HG03139 (cell line): ENCODE measurements around the gene ALDOC.
A peak's percentile ranks its signal among the peaks of the same experiment; 100 is the strongest.

ENCODE experiments used
- ATAC-seq: cut with Tn5 transposase; IDR thresholded peaks from one replicate; pipeline ENCODE4 v1.9.1; 2021; ENCODE audit not compliant: unreplicated experiment

The ALDOC gene

DNA sequence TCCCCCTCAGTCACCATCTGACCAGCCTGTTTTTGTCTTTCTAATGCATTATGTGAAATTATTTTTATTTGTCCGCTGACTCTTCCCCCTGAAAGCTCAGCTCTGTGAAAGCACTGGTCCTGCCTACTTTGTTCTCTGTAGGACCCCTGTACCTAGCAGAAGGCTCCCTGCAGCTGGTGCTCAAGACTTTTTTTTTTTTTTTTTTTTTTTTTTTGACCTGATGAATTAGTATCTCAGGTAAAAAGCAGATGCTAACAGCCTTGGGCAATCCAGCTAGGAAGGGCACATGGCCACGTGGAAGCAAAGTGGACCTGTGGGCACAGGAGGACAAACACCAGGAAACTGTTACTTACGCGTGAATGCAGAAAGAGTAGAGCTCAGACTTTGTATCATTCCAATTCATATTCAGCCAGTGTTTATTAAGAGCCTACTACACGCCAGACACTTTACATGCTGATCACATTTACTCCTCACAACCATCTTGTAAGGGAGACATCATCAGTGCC, 23.6 kb downstream of the ALDOC start:
- no peak for ATAC-seq

DNA sequence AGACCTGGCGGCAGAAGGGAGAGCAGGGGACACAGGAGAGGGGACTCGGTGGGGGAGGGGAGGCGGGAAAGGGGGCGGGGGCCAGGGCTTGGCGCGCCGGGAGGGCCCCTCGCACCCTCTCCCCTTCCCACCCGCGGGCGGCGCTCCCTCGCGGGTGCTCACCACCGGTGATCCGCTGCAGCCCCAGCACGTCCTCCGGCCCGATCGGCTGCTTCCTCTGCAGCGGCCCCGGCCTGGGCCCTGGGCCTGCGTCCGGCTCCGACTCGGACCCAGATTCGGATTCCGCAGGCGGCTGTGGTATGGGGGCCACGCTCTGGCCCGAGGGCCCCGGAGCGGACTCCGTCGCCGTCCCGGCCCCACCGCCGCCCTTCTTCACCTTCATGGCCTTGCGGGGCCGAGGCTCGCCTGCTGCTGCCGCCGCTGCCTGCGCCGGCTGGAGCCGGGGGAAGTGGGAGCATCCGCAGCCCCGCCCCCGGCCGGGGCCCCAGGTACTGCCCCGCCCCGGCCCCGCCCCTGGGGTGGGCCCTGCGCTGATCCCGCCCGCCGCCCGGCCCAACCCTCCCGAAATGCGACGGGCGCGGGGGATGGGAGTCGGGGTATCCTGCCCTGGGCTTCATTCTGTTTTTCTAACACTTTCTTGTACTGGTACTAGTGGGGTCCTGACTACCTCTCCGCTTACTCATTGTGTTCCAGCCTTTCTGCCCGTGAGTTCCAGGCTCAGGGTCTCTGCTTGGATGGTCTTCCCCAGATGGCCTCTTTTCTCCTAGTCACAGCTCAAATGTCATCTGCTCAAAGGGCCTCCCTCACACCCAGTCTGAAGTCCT, 24.3 kb downstream of the ALDOC start, which contains the start of gene UNC119:
Gene UNC119 (minus strand): TSS at position 449 of the 824 bp plus-strand sequence. CDS start 67 bp downstream, at position 382.
- ATAC-seq: peak; percentile 40

DNA sequence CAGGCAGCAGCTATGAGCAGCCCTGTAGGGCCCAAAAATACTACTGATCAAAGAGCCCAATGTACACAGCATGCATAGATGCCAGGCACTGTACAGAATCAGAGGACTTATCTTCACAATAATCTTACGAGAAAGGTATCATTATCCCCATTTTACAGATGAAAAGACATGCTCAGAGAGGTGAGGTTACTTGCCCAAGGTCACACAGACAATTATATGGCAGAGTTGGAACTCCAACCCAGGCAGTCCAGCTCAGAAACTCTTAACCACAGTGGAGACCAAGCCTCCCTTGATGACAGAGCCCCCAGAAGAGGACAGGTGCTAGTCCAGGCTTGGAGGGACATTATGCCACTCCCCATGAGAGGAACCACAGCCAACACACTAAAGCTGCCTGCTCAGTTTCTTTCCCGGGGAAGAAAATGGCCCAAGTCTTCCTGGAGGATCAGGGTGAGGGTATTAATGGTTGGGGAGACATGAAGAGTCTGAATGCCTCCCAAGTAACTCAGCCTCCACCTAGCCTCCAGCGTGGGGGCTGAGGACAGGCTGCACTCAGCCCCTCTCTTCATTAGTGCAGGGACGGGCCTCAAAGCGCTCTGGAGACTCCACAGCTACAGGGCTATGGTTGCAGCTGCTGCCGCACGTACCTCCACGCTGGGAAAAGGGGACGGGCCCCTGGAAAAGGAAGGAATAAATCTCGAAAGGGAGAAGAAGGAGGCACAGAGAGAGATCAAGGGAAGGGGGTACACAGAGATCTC, 25.1 kb downstream of the ALDOC start:
- ATAC-seq: no peak

DNA sequence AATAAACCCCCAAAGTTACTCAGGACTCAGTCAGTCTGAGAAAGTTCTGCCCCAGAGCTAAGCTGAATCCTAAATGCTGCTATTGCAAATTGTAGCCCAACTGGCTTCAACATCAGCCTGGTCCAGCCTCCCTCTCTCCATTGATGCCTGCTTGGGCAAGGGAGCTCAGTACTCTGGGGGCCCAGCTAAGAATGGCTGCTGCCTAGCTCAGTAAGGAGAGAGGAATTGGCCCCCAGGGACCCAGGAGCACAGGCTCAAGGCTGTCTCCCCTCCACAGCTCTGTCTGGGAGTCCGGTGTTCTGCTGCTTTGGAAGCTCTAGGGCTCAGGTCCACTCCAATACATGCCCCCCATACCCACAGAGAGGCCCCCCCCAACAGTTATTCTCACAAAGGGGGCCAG, 25.8 kb downstream of the ALDOC start:
- ATAC-seq: no peak

DNA sequence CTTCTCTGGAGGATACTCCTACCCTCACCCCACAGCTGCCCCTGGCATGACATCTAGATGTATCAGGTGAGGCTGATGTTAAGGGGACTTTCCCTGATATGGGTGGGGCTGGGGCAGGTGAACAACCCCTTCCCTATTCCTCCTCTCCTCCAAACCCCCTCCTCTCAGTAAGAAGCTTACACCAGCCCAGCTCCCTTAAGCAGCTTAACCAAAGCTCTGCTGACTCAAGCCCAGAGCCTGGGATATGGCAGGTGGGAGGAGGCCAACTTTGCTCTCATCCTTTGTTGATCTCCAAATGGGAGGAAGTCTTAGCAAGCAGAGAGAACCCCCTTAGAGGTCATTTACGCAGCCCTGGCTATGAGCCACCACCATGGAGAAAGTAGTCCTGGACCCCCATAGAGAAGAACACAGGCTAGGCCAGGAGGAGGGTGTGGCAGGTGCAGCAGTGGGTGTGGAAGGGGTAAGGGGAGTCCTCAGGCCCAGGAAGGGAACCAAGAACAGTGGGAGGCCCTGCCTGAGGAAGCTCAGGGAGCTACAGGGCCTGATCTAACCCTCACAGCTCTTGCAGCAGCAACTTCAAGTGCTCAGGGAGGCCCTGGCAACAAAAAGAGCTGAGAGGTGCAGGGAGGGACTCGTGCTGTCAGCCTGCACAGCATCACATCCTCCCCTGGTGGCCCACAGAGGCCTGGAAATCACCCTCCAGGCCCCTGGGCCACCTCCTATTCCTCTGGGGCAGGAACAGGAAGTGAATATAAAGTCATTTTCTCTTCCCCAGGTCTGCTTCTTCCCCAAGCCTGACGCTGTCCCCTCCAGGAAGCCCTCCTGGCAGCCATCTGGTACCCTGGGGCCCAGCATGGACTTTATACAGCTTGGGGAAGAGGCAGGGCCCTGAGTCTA, 27.2 kb downstream of the ALDOC start:
- ATAC-seq: no peak

DNA sequence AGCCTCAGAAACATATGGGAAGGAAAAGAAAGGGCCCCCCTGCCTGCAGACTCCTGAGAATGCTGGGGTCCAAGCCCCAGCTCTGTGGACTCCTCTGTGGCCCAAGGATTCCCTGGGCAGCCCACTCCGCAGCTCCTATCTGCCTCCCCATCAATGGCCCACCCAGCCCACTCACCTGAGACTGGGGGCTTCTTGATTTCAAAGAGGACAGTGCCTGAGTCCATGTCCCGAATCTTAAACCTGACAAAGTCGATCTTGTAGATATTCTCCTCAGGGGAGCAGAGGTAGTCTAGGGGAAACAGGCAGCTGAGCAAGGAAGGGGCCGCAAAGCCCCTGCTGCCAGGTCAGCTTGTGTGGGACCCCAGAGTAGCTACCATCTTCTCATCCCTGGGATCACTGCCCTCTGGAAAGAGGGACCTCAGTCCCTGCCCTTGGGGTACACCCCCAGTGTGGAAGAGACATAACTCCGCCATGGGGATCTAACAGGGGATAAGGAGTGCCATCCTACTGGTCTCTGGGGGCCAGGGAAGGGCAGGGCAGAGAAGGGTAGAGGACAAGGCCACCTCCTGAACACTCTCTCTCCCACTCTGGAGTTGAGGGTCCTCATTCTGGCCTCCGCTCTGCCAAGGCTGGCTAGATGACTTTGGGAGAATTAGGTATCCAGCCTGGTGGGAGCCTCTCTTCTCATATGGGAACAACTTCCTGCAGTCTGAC, 28.1 kb downstream of the ALDOC start:
- no peak for ATAC-seq

DNA sequence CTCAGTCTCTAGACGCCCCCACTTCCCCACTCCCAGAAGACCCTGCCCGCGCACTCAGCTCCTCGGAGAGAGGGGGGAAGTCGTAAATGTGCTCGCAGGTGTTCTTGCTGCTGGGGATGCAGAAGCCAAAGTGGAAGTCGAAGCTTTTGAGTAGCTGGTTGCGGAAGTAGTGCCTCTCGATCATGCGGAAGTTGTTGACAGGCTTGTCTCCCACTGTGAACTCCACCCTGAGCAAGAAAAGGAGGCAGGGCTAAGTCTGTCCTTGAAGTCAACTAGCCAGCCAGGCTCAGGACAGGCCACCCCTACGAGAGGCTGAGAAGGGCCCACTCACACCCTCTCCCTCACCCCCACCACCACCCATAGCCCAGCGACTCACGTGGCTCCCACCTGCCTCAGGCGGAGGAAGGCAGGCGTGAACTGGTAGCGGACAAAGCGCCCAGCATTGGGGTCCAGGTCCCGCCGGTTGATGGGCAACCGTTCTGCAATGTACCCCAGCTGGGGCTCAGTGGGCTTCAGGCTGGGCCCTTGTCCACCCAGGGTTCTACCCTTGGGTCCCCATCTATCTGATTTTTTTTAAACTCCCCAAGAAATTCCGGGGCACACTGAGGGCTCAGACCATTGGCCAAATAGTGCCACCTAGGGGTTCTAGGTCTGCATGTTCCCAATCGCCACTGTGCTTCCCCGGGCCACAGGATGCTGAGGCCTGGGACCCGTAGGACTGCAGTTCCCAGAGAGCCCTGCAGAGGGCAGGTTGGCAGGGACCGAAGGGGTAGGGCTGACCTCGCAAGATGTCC, 28.9 kb downstream of the ALDOC start:
- ATAC-seq: no peak

DNA sequence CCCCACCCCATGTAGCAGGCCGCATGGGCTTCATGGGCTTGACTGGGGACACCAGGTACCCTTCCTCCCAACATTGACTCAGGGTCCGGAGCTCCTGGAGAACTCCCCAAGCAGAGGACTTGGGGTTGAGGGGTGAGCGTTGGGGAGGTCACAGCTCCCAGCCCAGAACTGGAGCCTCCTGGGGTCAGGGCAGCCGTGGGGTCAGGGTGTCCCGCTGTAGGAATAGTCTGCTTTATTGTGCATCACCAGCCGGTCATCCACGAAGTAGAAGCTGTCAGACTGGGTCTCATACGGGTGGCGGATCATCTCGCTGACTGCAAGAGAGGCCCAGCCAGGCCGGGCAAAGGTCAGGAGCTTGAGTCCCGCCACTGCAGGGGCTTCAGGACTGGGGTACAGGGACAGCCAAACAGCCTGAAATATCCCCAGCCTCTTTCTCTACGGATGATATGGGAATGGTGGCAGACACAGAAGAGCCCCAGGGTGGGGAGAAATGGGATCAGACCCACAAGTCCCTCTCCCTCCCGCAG, 29.5 kb downstream of the ALDOC start:
- no peak for ATAC-seq

DNA sequence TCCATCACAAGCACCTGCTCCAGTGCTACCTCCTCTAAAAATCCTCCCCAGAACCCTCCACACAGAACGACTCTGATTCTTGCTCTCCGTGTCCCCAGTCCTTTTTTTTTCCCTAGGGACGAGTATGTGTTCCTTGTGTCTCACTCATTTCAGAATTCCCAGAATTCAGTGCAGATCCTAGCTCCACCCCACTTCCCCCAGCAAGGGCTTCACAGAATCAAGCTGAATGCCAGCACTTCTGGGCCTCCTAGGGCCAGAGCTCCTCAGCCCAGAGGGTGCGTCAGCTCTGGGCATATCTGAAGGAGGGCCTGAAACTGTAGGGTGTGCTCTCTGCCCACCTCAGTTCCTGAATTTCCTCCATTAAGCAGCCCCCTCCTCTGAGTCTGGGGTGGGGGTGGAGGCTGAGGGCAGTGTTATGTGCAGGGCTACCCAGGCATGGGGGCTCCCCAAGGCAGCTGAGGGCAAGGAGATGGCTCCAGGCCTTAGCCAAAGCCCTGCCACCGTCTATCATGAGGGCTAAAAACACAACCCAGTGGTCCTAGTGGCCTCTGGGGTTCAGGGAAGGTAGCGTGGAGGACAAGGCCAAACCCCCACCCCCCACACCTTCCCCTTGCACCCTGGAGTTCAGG, 30.8 kb downstream of the ALDOC start:
- ATAC-seq: no peak

DNA sequence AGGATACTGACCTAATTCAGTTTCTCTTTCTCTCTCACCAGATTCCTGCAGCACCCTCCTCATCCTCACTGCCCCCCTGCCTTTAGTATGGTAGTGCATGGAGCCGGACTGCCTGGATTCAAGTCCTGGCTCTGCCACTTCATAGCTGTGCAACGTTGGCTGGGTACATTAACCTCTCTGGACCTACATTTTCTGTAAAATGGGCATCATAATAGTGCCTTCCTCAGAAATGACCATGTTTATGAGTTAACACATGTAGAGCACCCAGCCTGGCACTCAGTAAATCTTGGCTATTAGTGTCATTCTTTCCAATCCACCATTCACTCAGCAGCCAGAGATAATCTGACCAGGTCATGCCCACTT, 31.6 kb downstream of the ALDOC start:
- ATAC-seq: no peak

DNA sequence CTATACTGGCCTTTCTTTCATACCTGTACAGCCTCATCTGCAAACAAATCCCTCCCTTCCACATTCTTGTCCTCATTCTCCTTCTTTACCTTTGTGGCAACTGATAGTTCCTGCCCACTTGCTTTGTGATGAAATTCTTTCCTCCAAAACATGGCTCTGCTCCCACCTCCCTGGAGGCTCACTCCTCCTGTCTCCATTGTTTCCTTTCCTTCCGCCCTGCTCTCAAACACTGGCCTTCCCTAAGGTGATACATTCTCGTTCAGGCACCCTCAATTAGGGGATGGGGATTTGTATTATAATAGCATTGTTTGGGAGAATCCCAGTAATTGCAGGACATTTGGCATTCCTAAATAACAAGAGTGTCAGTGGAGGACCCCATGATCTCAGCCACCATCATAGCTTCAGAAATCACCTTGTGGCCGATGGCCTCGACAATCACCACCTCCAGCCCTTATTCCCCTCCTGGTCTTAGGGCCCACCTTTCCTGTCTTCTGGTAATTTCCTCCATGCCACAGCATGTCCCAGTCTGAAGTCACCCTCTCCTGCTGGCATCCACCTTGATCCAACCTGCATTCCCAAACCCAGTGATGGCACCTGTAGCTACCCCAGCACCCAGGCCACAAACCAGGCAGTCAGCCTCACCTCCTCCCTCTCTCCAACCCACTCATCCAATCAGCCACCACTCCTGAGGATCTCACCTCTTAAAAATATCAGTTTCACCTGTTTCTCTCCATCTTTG, 32.1 kb downstream of the ALDOC start:
- no peak for ATAC-seq

DNA sequence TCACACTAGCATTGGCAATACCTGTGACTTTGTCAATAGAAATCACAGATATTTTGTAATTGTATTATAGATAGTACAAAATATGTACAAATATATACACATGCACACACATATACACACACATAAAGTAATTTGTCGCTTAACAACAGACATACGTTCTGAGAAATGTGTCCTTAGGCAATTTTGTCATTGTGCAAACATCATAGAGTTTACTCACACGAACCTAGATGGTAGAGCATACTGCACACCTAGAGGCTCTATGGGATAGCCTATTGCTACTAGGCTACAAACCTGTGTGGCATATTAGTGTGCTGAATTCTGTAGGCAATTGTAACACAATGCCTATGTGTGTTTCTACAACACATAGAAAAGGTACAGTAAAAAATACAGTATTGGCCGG, 35.3 kb downstream of the ALDOC start:
- no peak for ATAC-seq

DNA sequence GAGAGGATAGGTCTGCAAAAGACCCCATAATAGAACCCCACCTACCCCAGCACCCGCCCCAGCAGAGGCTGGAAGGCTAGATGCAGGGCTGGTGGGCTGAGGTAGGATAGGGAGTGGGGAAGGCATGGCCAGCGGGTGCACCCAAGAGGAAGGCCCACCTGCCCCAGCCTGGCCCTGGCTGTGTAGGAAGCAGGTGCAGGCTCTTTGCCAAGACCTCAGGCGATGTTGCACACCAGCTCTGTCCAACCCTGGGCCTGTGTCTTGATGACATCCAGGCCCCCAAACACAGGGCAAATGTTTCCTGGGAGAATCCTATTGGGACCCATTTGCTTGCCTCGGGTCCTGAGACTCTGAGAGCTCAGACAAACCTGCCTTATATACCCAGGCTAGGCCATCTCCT, 36.5 kb downstream of the ALDOC start:
- ATAC-seq: no peak

DNA sequence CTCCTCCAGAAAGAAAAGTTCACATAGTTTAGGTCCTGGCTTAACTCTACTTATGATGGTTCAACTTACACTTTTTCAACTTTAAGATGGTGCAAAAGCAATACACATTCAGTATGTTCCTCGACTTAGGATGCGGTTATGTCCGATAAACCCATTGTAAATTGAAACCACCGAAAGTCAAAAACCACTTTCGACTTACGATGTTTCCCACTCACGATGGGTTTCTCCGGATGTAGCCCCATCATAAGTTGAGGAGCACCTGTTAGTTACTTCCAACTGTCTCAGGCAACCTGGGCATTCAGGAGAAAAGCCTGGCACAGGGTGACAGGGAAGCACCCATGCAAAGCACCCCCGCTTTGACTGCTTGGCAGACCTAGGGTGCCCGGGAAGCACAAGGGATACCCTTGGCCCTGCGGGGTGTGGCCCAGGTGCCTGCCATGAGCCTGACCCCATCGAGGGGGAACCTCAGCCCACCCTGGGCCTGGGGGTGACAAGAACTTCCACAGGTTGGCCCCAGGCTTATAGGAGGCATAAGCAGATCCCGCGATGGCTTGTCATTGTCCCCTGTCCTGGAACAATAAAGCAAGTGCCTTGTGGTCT, 38.3 kb downstream of the ALDOC start:
- ATAC-seq: no peak

DNA sequence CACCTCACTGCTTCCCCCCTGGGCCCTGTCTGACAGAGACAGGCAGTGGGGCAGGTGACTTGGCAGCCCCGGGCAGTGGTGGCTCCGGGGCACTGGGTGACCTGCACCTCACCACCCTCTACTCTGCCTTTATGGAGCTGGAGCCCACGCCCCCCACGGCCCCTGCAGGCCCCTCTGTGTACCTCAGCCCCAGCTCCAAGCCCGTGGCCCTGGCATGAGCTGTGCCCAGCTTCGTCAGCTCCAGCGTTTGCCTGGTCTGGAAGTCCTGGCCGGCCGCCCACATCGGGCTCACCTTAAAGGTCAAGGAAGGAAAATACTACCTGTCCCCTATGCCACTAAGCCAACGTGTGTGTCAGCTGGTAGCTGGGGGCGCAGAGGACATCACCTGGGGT, 39.5 kb downstream of the ALDOC start:
- no peak for ATAC-seq

DNA sequence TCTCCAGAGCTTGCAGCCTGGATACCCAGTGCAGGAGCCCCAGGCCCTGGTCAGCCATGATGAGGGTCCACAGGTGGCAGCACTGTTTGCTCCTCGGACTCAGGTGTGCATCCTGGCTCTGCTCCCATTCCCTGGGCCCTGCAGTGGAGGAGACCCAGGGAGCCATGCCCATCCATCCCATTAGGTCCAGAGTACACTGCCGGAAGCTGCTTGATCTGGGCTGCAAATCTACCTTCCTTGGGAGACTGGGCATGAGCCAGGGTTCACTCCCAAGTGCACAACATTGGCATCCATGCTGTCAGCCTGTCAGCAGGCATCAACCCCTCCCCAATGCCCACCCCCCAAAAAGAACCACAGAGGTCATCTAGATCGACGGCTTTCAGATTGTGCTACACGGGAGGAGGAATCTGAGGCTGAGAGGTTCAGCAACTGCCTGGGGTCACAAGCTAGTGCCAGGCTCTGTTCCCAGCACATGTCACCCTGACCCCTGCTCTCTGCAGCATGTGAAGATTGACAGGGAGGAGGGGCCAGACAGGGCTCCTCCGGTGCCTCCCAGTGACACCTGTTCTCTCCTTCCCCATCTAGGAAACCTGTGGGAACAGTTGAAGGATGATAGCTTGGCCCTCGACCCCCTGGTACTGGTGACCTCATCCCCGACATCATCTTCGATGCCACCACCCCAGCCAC, 40.0 kb downstream of the ALDOC start:
- no peak for ATAC-seq

DNA sequence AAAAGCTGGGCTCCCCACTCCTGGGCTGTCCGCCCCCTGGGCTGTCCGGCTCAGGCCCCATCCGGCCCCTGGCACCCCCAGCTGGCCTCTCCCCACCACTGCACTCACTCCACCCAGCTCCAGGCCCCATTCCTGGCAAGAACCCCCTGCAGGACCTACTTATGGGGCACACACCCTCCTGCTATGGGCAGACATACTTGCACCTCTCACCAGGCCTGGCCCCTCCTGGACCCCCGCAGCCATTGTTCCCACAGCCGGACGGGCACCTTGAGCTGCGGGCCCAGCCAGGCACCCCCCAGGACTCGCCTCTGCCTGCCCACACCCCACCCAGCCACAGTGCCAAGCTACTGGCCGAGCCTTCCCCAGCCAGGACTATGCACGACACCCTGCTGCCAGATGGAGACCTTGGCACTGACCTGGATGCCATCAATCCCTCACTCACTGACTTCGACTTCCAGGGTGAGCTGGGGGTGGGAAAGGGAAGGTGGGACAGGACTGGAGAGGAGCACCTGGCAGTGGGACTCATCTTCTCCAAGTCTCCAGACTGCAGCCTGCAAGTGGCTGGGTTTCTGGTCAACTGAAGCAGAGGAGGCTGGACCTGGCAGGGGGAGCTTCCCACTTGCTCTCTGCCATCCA, 41.8 kb downstream of the ALDOC start:
- no peak for ATAC-seq
